ENCODE results near the gene TCF7L1.
"Not testable (repeated sequence)": the region's sequence is repeated elsewhere in the genome, so short reads cannot be mapped to it uniquely, and the experiment has no call there.

Gene TCF7L1

DNA sequence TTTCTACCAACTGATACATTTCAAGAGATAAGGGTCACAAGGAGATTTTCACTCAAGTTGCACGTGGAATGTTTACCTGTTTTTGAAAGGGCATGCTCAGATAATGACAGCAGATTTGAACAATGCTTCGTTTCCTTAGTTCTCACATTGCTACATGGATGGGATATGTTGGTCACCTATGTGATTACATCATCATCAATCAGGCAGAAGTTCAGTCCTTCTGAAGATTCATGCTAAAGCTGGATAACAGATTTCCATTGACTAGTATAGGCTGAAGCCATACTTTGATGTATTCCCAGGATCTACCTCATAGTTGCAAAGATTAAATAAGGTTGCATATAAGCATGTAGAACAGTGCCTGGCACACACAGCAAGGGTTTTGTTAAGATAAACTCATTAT is 19.7 kb downstream of the TCF7L1 start:
- no peak for DNase-seq (ENCODE audit: low read depth, low spot score)
- TF ChIP-seq, protein P1, sequence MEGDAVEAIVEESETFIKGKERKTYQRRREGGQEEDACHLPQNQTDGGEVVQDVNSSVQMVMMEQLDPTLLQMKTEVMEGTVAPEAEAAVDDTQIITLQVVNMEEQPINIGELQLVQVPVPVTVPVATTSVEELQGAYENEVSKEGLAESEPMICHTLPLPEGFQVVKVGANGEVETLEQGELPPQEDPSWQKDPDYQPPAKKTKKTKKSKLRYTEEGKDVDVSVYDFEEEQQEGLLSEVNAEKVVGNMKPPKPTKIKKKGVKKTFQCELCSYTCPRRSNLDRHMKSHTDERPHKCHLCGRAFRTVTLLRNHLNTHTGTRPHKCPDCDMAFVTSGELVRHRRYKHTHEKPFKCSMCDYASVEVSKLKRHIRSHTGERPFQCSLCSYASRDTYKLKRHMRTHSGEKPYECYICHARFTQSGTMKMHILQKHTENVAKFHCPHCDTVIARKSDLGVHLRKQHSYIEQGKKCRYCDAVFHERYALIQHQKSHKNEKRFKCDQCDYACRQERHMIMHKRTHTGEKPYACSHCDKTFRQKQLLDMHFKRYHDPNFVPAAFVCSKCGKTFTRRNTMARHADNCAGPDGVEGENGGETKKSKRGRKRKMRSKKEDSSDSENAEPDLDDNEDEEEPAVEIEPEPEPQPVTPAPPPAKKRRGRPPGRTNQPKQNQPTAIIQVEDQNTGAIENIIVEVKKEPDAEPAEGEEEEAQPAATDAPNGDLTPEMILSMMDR (IDR thresholded peaks at IDR 0.05; ENCODE audit: low read depth, low read length): no peak
- H3K4me3 ChIP-seq (ENCODE audit: low read depth, low read length): no peak overlapping the region
- in situ Hi-C loops (cut with HindIII; ENCODE audit: low sequenced_read_pairs): no loop called here

GRCh38 chr2:85154048-85154753 is 21.0 kb downstream of the TCF7L1 start:
- TF ChIP-seq, protein P1 (IDR thresholded peaks at IDR 0.05; ENCODE audit: low read depth, low read length): no peak
- in situ Hi-C loops (cut with HindIII; ENCODE audit: low sequenced_read_pairs): no loop called here
- DNase-seq (ENCODE audit: low read depth, low spot score): peak; percentile 54
- no peak overlapping the region for H3K4me3 ChIP-seq (ENCODE audit: low read depth, low read length)

DNA sequence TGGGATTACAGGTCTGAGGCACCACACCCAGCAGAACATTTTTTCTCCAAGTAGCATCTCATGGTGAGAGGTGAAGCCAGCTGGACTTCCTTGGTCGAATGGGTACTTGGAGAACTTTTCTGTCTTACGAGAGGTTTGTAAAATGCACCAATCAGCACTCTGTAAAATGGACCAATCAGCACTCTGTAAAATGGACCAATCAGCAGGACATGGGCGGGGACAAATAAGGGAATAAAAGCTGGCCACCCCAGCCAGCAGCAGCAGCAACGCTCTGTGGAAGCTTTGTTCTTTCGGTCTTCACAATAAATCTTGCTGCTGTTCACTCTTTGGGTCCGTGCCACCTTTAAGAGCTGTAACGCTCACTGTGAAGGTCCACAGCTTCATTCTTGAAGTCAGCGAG is 21.9 kb downstream of the TCF7L1 start:
- DNase-seq (ENCODE audit: low read depth, low spot score); in situ Hi-C loops (cut with HindIII; ENCODE audit: low sequenced_read_pairs); H3K4me3 ChIP-seq (ENCODE audit: low read depth, low read length): not testable (repeated sequence)

DNA sequence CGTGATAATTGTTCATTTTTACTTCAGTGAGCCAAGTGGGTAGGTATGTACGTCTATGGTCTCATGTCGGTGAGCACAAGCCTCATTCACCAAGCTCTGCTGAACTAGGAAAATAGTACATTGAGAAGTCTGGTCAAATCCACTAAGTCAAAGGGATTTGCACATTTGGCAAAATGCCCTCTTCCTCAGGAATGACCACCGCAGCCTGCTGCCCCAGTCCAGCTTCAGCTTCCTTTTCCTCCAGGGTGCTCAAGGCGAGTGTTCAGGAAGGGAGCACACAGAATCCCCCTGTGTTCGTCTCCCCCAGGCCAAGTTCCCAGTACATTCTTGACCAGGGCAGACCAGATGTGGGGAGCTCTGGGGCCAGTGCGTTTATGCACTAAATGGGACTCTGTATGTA is 23.0 kb downstream of the TCF7L1 start:
- DNase-seq (ENCODE audit: low read depth, low spot score): peak; percentile 77
- TF ChIP-seq, protein P1 (IDR thresholded peaks at IDR 0.05; ENCODE audit: low read depth, low read length): no peak
- H3K4me3 ChIP-seq (ENCODE audit: low read depth, low read length): no peak overlapping the region
- in situ Hi-C loops (cut with HindIII; ENCODE audit: low sequenced_read_pairs): no loop called here

- DNase-seq (ENCODE audit: low read depth, low spot score): no peak
- no peak overlapping the region for H3K4me3 ChIP-seq (ENCODE audit: low read depth, low read length)
- TF ChIP-seq, protein P1 (IDR thresholded peaks at IDR 0.05; ENCODE audit: low read depth, low read length): no peak
- in situ Hi-C loops (cut with HindIII; ENCODE audit: low sequenced_read_pairs): no loop called here
Measured at GRCh38 chr2:85156619-85157018, 23.4 kb downstream of the TCF7L1 start.

DNA sequence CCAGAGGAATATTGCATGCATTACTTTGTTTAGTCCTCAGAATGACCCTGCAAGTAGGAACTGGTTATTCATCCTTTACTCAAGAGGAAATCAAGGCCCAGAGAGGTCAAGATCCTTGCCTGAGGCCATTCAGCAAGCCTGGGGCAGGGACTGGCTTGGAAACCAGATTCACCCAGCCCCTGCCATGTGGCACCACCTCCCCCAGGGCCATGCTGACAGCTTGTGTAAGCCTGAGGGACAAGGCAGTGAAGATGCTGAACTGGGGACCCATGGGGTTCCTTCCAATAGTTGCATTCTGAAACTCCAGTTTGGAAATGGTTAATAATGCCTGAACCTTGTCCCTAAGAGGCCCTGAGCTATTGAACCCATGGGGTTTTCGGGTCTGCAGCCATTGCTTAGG is 24.2 kb downstream of the TCF7L1 start:
- in situ Hi-C loops (cut with HindIII; ENCODE audit: low sequenced_read_pairs): no loop called here
- DNase-seq (ENCODE audit: low read depth, low spot score): no peak
- TF ChIP-seq, protein P1 (IDR thresholded peaks at IDR 0.05; ENCODE audit: low read depth, low read length): no peak

GRCh38 chr2:85158559-85159273 is 25.5 kb downstream of the TCF7L1 start:
- TF ChIP-seq, protein P1 (IDR thresholded peaks at IDR 0.05; ENCODE audit: low read depth, low read length): no peak
- in situ Hi-C loops (cut with HindIII; ENCODE audit: low sequenced_read_pairs): no loop called here
- DNase-seq (ENCODE audit: low read depth, low spot score): no peak
- no peak overlapping the region for H3K4me3 ChIP-seq (ENCODE audit: low read depth, low read length)

More for the DNA sequence above, 24.2 kb downstream of the TCF7L1 start:
- no peak overlapping the region for H3K4me3 ChIP-seq (ENCODE audit: low read depth, low read length)
